ENCODE results near the gene TM2D1. TPM values are rescaled to one million over a fixed set of nuclear protein-coding genes. Genes with fewer than 3 reads are reported as not detected.
"Not testable (repeated sequence)": the region's sequence is repeated elsewhere in the genome, so short reads cannot be mapped to it uniquely, and the experiment has no call there.

The TM2D1 gene
- total and polyA plus RNA-seq, 7 experiments from 2014 or later = 26.8 to 57.6 (median 38.2) TPM

GRCh38 chr1:61742620-61743430 is 17.9 kb upstream of the TM2D1 start:
- DNase-seq (peak in 2 of 9 donors; percentile 4 to 17), ATAC-seq (peak; percentile 73)
- H3K27ac ChIP-seq (ENCODE audit: low read depth, low read length) = peak overlapping the region; percentile 76
- Mint-ChIP-seq H3K36me3 (peaks cover 0 to 5% (median 0%) of the 10 kb centered on the region in 5 donors), H3K9me3 (no peaks in the 10 kb centered on the region), H3K4me3 (peak overlapping the region; percentile 65 to 100 (median 88)), H3K4me1 (peaks cover 17 to 54% (median 36%) of the 10 kb centered on the region in 7 donors), H3K27ac (peak overlapping the region in 8 of 9 donors; percentile 44 to 92 (median 73)), H3K27me3 (no peaks in the 10 kb centered on the region)
- peak overlapping the region; percentile 62 for H3K4me3 ChIP-seq (ENCODE audit: low read length)
- H3K36me3 ChIP-seq (ENCODE audit: control insufficient read depth in 2 of 3, insufficient read depth in 3 of 3, low read length in 3 of 3) = no peaks in the 10 kb centered on the region
- H3K27me3 ChIP-seq (ENCODE audit: control insufficient read depth in 2 of 2, insufficient read depth in 2 of 2, low read length in 2 of 2) = no peaks in the 10 kb centered on the region
- no peaks in the 10 kb centered on the region for H3K9me3 ChIP-seq (ENCODE audit: control insufficient read depth in 2 of 3, low read length in 3 of 3)
- intact Hi-C loops (cut with micrococcal nuclease) = loop anchor here (1.0 to 5.0 kb wide), 8 partner anchors 18 to 1039 kb away; partner anchors contain the start of genes TM2D1 (in 2 of the 2), ATG4C (in 1 of the 2) and USP1 (in 1 of the 2)
- ChIA-PET CTCF (no interaction called here), POLR2A (interaction anchor here (1.9 kb wide), 1 partner anchor 39 kb away, joined by 8 read pairs; no protein-coding TSS in a partner anchor)
- peaks cover 9 to 13% of the 10 kb centered on the region in 2 donors for H3K4me1 ChIP-seq (ENCODE audit: control insufficient read depth in 2 of 2, insufficient read depth in 2 of 2, low read length in 2 of 2)

- peaks cover 0 to 3% (median 0%) of the 10 kb centered on the region in 5 donors for H3K36me3 Mint-ChIP-seq
- intact Hi-C loops (cut with micrococcal nuclease) = loop anchor here (1.0 to 5.0 kb wide), 8 partner anchors 17 to 1040 kb away; partner anchors contain the start of genes TM2D1 (in 2 of the 2), ATG4C (in 1 of the 2) and USP1 (in 1 of the 2)
- H3K27me3 ChIP-seq (ENCODE audit: control insufficient read depth in 2 of 2, insufficient read depth in 2 of 2, low read length in 2 of 2) = no peaks in the 10 kb centered on the region
- ChIA-PET POLR2A (interaction anchor here (1.9 kb wide), 1 partner anchor 40 kb away, joined by 8 read pairs; no protein-coding TSS in a partner anchor), CTCF (no interaction called here)
- H3K9me3 ChIP-seq (ENCODE audit: control insufficient read depth in 2 of 3, low read length in 3 of 3) = no peaks in the 10 kb centered on the region
- peak within 1 kb of the TSS; percentile 76 for H3K27ac ChIP-seq (ENCODE audit: low read depth, low read length)
- H3K4me1 ChIP-seq (ENCODE audit: control insufficient read depth in 2 of 2, insufficient read depth in 2 of 2, low read length in 2 of 2) = peaks cover 9 to 13% of the 10 kb centered on the region in 2 donors
- no peaks in the 10 kb centered on the region for H3K27me3 Mint-ChIP-seq
- H3K4me3 ChIP-seq (ENCODE audit: low read length) = peak within 1 kb of the TSS; percentile 62
- H3K36me3 ChIP-seq (ENCODE audit: control insufficient read depth in 2 of 3, insufficient read depth in 3 of 3, low read length in 3 of 3) = no peaks in the 10 kb centered on the region
- peaks cover 17 to 46% (median 35%) of the 10 kb centered on the region in 7 donors for H3K4me1 Mint-ChIP-seq
- H3K4me3 Mint-ChIP-seq = peak within 1 kb of the TSS; percentile 94 to 100 (median 97)
- H3K9me3 Mint-ChIP-seq = no peaks in the 10 kb centered on the region
- peak; percentile 56 to 78 (median 73) for DNase-seq
- ATAC-seq = peak; percentile 93
- peak within 1 kb of the TSS; percentile 88 to 99 (median 96) for H3K27ac Mint-ChIP-seq
Measured at GRCh38 chr1:61741711-61742619, 17.0 kb upstream of the TM2D1 start, which contains the start of gene PATJ. PATJ (plus strand) TSS chr1:61742480; CDS start chr1:61762893, 20,413 bp downstream.

- ChIA-PET POLR2A (no interaction called here), CTCF (no interaction called here)
- Histone ChIP-seq H3K27me3 (ENCODE audit: control insufficient read depth in 2 of 2, insufficient read depth in 2 of 2, low read length in 2 of 2) (no peaks in the 10 kb centered on the region), H3K4me1 (ENCODE audit: control insufficient read depth in 2 of 2, insufficient read depth in 2 of 2, low read length in 2 of 2) (peaks cover 9 to 20% of the 10 kb centered on the region in 2 donors), H3K27ac (ENCODE audit: low read depth, low read length) (peak overlapping the region; percentile 76), H3K9me3 (ENCODE audit: control insufficient read depth in 2 of 3, low read length in 3 of 3) (no peaks in the 10 kb centered on the region), H3K36me3 (ENCODE audit: control insufficient read depth in 2 of 3, insufficient read depth in 3 of 3, low read length in 3 of 3) (no peaks in the 10 kb centered on the region), H3K4me3 (ENCODE audit: low read length) (peak overlapping the region; percentile 62)
- H3K9me3 Mint-ChIP-seq = no peaks in the 10 kb centered on the region
- peak overlapping the region; percentile 94 to 100 (median 97) for H3K4me3 Mint-ChIP-seq
- DNase-seq (no peak), ATAC-seq (no peak)
- no peaks in the 10 kb centered on the region for H3K27me3 Mint-ChIP-seq
- H3K4me1 Mint-ChIP-seq = peaks cover 16 to 43% (median 34%) of the 10 kb centered on the region in 7 donors
- peak overlapping the region in 8 of 9 donors; percentile 88 to 99 (median 96) for H3K27ac Mint-ChIP-seq
- intact Hi-C loops (cut with micrococcal nuclease) = loop anchor here (5.0 kb wide), 6 partner anchors 41 to 1041 kb away; partner anchors contain the start of genes ATG4C (in 1 of the 2) and USP1 (in 1 of the 2)
- peaks cover 0 to 3% (median 0%) of the 10 kb centered on the region in 5 donors for H3K36me3 Mint-ChIP-seq
Measured at GRCh38 chr1:61740751-61741700, 16.1 kb upstream of the TM2D1 start.

GRCh38 chr1:61732726-61733125 is 7.8 kb upstream of the TM2D1 start:
- intact Hi-C loops (cut with micrococcal nuclease) = no loop called here
- DNase-seq = no peak
- Mint-ChIP-seq H3K9me3 (no peaks in the 10 kb centered on the region), H3K36me3 (peaks cover 0 to 3% (median 0%) of the 10 kb centered on the region in 5 donors), H3K4me1 (peaks cover 2 to 15% (median 8%) of the 10 kb centered on the region in 7 donors), H3K27me3 (peaks cover 0 to 4% (median 0%) of the 10 kb centered on the region in 5 donors), H3K27ac (no peak overlapping the region), H3K4me3 (no peak overlapping the region)
- CTCF ChIA-PET = no interaction called here
- H3K4me3 ChIP-seq (ENCODE audit: low read length) = no peak overlapping the region
- no peak for ATAC-seq
- no peaks in the 10 kb centered on the region for H3K9me3 ChIP-seq (ENCODE audit: control insufficient read depth in 2 of 3, low read length in 3 of 3)
- no peak overlapping the region for H3K27ac ChIP-seq (ENCODE audit: low read depth, low read length)
- no peaks in the 10 kb centered on the region for H3K27me3 ChIP-seq (ENCODE audit: control insufficient read depth in 2 of 2, insufficient read depth in 2 of 2, low read length in 2 of 2)
- H3K4me1 ChIP-seq (ENCODE audit: control insufficient read depth in 2 of 2, insufficient read depth in 2 of 2, low read length in 2 of 2) = peaks cover 0 to 15% of the 10 kb centered on the region in 2 donors
- no peaks in the 10 kb centered on the region for H3K36me3 ChIP-seq (ENCODE audit: control insufficient read depth in 2 of 3, insufficient read depth in 3 of 3, low read length in 3 of 3)
- POLR2A ChIA-PET = no interaction called here

- H3K4me3 Mint-ChIP-seq; intact Hi-C loops (cut with micrococcal nuclease); ATAC-seq; H3K27ac ChIP-seq (ENCODE audit: low read depth, low read length); H3K27me3 Mint-ChIP-seq; POLR2A ChIA-PET; H3K27ac Mint-ChIP-seq; H3K9me3 ChIP-seq (ENCODE audit: control insufficient read depth in 2 of 3, low read length in 3 of 3); H3K4me3 ChIP-seq (ENCODE audit: low read length); H3K36me3 ChIP-seq (ENCODE audit: control insufficient read depth in 2 of 3, insufficient read depth in 3 of 3, low read length in 3 of 3); H3K9me3 Mint-ChIP-seq; CTCF ChIA-PET; DNase-seq; H3K36me3 Mint-ChIP-seq; H3K27me3 ChIP-seq (ENCODE audit: control insufficient read depth in 2 of 2, insufficient read depth in 2 of 2, low read length in 2 of 2): not testable (repeated sequence)
- H3K4me1 ChIP-seq (ENCODE audit: control insufficient read depth in 2 of 2, insufficient read depth in 2 of 2, low read length in 2 of 2) = peaks cover 0 to 10% of the 10 kb centered on the region in 2 donors
- H3K4me1 Mint-ChIP-seq = peaks cover 2 to 11% (median 4%) of the 10 kb centered on the region in 7 donors
Measured at GRCh38 chr1:61730679-61731078, 5.7 kb upstream of the TM2D1 start.

All from naive thymus-derived CD4-positive, alpha-beta T cell (primary cell).